Measurements from ENCODE around the gene IGSF1.
"Not testable (repeated sequence)": the region's sequence is repeated elsewhere in the genome, so short reads cannot be mapped to it uniquely, and the experiment has no call there.

The IGSF1 gene

DNA sequence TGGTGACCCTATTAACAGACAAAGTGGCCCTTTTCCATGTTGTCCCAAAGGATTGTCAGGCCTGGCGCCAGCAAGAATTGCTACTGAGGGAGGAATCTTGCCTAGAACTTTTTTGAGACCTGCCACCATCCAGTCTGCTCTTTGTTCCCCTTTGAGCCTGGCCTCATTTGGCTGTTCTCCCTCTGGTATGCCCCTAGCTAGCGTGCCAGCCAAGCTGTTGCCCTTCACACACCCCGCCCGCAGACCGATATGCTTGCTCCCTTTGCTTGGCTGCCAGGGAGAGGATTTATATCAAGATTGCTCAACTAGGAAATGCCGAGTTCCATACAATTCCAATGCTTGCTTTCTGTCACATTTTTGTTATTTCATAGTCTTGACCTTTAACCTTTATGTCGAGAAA, 24.4 kb downstream of the IGSF1 start:
- no peak for DNase-seq (ENCODE audit: low read depth)

DNA sequence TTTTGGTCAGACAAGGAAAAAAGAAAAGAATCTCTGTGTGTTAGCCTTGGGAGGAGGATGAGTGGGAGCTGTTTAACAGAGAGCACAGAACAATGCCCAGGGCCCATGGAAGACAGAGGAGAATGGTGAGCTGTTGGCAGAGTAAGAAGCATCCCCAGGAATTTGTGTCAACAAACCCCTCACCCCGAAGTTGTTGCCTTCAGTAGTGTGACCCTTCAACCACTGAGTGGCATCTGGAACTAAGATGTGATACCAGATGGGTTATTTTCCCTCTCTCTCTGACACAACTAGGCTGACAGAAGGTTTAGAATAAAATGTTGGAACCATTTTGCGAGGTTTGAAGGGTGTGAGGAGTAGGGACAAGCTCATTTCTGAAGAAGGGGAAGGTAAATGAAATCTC, 25.1 kb downstream of the IGSF1 start:
- DNase-seq (ENCODE audit: low read depth) = no peak

DNA sequence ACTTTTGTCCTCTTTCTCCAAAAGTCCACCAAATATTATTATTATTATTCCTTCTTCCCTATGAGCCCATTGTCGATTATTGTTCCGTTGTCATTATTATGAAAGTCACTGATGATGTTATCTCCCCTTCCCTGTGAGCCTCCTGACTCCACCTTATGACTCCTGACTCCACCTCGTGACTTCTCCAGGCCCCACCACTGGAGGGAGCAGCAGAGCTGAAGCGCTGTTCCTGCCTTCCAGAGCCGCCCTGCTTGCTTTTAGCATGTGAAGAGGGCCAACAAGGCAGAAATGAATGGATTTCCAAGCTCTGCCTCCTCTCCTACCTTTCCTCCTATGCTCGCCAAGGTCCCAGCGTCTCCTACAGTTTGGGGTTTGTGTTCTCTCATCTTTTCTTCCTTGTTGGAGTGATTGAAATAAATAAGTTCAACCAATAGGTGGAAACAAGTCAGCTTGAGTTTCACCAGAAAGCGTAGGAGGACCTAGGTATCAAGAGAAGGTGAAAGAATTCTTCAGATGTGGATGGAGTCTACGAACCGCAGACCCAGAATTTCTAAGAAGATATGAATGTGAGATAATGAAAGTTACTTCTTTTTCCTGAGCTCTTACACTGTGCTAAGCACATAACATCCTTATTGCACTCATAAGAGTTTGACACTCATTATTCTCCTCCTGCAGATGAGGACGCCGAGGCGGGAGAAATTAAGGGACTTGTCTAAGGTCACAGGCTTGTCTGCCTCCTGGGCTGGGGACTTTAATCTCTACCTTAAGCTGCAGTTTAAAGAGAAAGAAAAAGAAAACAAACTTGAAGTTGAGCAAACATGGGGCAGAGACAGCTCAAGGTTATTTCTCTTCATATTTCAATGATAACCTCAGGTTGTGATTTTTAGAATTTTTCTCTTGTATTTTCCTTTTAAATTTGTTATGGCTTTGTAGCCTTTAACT, 26.1 kb downstream of the IGSF1 start:
- DNase-seq (ENCODE audit: low read depth) = peak; percentile 3

DNA sequence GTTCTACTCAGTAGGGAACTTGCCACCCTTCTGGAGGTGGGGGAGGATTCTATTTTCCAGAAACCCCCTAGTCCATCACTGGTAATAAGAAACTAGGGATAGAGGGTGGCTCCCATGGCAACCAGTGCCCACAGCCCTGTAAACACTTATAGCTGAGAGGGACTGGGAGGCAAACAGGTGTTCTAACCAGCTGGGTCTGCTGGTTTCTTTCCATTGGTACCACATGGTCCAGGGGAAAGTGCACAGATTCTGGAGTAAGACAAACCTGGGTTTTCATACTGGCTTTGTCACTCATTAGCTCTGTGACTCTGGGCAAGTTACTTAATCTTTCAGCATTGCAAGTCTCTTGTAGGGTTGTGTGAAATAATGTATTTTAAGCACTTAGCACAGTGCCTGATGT, 26.9 kb downstream of the IGSF1 start:
- DNase-seq (ENCODE audit: low read depth) = no peak

DNA sequence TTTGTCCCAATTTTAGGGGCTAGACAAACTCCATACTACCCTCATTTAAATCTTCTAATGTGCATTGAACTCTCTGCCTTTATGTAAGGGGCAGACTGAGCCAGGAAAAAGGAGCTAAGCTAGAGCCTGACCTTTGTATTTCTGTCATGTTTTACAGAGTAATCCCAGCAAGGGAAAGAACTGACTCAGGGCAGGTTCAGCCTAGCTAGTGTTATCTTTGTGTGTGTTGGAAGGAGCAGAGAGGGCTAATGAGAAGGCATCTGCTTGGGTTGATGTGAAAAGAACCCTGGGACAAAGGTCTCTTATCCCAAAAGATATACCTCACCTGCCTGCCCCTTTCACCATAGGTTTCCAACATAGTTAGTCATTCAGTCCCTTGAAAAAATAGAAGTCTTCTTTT, 31.7 kb downstream of the IGSF1 start:
- no peak for DNase-seq (ENCODE audit: low read depth)

DNA sequence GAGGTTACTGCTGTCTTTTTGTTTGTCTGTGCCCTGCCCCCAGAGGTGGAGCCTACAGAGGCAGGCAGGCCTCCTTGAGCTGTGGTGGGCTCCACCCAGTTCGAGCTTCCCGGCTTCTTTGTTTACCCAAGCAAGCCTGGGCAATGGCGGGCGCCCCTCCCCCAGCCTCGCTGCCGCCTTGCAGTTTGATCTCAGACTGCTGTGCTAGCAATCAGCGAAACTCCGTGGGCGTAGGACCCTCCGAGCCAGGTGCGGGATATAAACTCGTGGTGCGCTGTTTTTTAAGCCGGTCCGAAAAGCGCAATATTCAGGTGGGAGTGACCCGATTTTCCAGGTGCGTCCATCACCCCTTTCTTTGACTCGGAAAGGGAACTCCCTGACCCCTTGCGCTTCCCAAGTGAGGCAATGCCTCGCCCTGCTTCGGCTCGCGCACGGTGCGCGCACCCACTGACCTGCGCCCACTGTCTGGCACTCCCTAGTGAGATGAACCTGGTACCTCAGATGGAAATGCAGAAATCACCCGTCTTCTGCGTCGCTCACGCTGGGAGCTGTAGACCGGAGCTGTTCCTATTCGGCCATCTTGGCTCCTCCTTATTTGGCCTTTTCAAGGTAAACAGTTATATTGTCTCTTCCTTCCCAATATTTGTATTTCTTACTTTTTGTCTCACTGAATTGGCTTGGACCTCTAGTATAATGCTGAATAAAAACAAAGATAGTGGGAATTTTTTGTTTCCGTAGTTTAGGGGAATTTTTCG, 37.9 kb downstream of the IGSF1 start:
- not testable (repeated sequence) for DNase-seq (ENCODE audit: low read depth)

DNA sequence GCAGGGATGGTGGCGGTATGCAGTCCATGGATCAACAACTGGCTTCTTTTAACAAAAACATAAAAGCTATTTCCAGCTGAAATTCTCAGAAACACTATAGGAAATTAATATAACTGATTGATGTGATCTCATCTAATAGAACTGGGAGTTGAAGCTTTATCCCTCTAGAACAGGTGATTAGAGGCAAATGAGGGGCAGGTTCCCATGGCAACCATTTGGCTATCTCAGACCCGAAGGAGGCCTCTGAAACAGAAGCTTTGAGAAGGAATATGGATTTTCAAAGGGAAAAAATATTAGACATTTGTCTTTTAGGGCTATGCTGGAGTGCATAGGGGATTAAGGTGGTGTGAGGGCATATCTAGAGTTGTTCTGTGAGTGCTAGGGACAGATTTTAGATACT, 50.0 kb downstream of the IGSF1 start:
- no peak for DNase-seq (ENCODE audit: low read depth)

DNA sequence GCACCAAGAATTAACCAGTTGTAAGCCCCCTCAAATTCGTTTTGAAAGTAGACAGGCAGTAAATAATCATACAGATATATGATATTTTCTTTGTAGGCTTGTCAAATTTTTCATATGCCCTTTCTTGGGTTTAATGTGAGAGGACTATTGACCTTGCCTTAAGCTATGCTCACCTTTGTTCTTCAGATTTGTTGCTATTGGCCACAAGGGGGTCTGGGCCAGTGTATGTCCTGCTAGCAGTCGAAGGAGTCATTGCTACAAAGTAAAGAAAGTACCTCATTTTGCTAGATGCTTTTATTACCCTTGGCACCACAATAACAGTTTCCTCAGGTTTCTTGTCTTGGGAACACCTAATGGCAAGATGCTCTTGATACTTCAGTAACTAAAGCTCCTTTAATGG, 51.7 kb downstream of the IGSF1 start:
- no peak for DNase-seq (ENCODE audit: low read depth)

DNA sequence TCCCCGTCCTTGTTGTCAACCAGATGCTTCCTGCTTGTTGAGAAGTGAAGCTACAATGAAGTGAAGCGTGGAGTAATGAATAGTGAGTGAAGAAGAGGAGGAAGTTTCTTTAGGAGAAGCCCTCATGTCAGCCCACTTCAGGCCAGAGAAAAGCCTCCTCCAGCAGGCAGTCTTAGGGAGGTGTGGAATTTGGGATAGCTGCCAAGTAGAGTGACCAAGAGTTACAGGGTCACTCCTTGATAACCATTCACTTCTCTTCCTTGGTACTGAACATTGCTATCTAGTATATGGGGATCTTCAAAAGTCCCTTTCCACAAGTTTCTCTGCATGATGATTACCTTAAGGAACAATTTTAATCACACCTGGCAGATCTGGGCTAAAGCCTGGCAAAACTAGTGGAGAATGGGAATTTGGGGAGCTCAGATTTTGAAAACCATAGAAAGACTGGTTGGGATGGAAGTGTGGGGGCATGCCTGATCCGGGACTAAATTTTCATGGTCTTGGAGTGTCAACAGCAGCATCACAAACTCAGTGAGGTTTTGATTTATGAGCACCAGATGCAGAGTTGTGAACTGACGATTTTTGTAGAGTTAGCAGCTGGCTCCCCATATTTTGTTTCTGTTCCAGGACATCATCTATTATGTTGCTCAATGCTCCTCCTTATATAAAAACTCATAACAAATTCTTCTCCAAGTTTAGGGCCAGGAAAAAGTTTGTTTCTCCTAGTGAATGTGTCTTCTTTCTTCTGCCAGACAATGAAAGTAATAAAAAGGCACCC, 53.1 kb downstream of the IGSF1 start:
- no peak for DNase-seq (ENCODE audit: low read depth)

DNA sequence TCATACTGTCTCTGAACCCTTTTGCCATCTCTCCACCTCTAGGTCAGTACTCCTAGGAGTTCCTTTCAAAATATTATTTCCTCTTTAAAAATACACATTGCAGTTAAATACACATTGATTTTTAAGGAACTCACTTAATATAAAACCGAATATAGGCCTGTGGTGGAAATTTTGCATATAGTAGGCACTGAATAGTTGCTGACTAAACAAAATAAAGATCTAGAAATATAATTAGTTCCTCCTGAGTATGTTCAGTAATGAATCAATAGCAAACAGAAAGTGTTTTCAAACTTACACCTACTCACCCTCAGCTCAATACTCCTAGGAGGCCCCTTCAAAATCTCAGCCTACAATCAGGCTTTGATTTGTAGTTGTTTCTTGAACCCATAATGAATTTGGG, 61.5 kb downstream of the IGSF1 start:
- no peak for DNase-seq (ENCODE audit: low read depth)

DNA sequence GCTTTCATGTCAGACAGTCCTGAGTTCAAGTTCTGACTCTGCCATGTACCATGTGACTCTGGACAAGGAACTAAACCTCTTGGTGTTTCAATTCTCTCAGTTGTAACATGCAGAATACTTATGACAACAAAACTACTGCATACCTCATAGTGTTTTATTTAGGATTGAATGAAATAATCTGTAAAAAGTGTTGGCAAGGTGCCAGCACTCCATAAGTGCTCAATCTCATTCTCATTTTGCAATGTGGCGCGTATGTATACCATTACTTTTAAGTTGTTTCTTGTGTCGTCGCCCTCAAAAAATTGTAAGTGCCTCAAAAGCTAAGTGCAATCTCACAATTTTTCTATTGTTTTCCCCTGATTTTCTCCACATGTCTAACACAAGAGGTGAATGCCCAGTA, 62.5 kb downstream of the IGSF1 start:
- no peak for DNase-seq (ENCODE audit: low read depth)

DNA sequence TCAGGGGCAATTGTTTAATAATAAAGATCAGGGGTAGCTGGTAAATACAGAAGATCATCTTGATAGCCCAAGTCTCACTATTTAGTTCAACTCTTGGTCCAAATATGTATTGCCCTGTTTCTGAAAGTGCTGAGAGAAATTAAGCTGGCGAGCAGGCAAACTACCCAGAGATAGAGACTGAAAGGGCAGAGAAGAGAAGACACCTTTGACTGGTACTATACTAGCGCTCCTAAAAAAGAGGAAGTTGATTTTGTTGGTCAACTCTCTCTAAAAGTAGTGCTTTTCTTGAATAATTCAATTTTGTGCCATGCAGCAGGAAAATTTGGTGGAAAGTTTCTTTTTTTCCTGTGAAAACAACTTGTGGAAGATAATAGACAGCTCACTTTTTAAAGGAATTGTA, 64.0 kb downstream of the IGSF1 start:
- no peak for DNase-seq (ENCODE audit: low read depth)

All from HS-27A (cell line).